IPS-11a (cell line): ENCODE results near the gene RGS3.
"Not testable (repeated sequence)": the region's sequence is repeated elsewhere in the genome, so short reads cannot be mapped to it uniquely, and the experiment has no call there.

Experiments
- H3K4me3 ChIP-seq: one replicate; pipeline ENCODE4 v1.5.1; 2013; ENCODE audit warnings: low read depth, low read length, control low read depth

Gene RGS3

GRCh38 chr9:113463418-113464285 is at the start of gene RGS3:
Gene RGS3, plus strand, starts transcription at chr9:113463727. Its CDS starts 76 bp downstream, at chr9:113463803.
- H3K4me3 ChIP-seq = peak within 1 kb of the TSS; percentile 46

- H3K4me3 ChIP-seq = no peak overlapping the region
These were observed 47.3 kb upstream of the RGS3 start for GRCh38 chr9:113416149-113416721.

GRCh38 chr9:113417370-113417769 is 46.2 kb upstream of the RGS3 start:
- no peak overlapping the region for H3K4me3 ChIP-seq

- no peak overlapping the region for H3K4me3 ChIP-seq
These were observed 41.8 kb upstream of the RGS3 start for GRCh38 chr9:113421726-113422125.

GRCh38 chr9:113425072-113425471 is 38.5 kb upstream of the RGS3 start:
- H3K4me3 ChIP-seq = no peak overlapping the region

GRCh38 chr9:113426701-113427100 is 36.8 kb upstream of the RGS3 start:
- no peak overlapping the region for H3K4me3 ChIP-seq

- no peak overlapping the region for H3K4me3 ChIP-seq
These were observed 35.9 kb upstream of the RGS3 start for GRCh38 chr9:113427629-113428028.

- no peak overlapping the region for H3K4me3 ChIP-seq
These were observed 35.4 kb upstream of the RGS3 start for GRCh38 chr9:113428062-113428615.

GRCh38 chr9:113431191-113431590 is 32.3 kb upstream of the RGS3 start:
- no peak overlapping the region for H3K4me3 ChIP-seq

GRCh38 chr9:113436728-113437515 is 26.6 kb upstream of the RGS3 start:
- no peak overlapping the region for H3K4me3 ChIP-seq

- H3K4me3 ChIP-seq = not testable (repeated sequence)
These were observed 25.8 kb upstream of the RGS3 start for GRCh38 chr9:113437716-113438115.

- H3K4me3 ChIP-seq = no peak overlapping the region
These were observed 18.8 kb upstream of the RGS3 start for GRCh38 chr9:113444736-113445135.

GRCh38 chr9:113446323-113446740 is 17.2 kb upstream of the RGS3 start:
- H3K4me3 ChIP-seq = no peak overlapping the region

GRCh38 chr9:113449376-113449775 is 14.2 kb upstream of the RGS3 start:
- H3K4me3 ChIP-seq = no peak overlapping the region

- no peak overlapping the region for H3K4me3 ChIP-seq
These were observed 11.4 kb upstream of the RGS3 start for GRCh38 chr9:113452113-113452605.

GRCh38 chr9:113454914-113455761 is 8.4 kb upstream of the RGS3 start:
- H3K4me3 ChIP-seq = no peak overlapping the region

GRCh38 chr9:113456235-113456634 is 7.3 kb upstream of the RGS3 start:
- no peak overlapping the region for H3K4me3 ChIP-seq

GRCh38 chr9:113461285-113461684 is 2.2 kb upstream of the RGS3 start:
- no peak overlapping the region for H3K4me3 ChIP-seq

- H3K4me3 ChIP-seq = no peak overlapping the region
These were observed 1.6 kb upstream of the RGS3 start for GRCh38 chr9:113461943-113462342.

GRCh38 chr9:113462781-113463286 is 693 bp upstream of the RGS3 start:
- H3K4me3 ChIP-seq = no peak overlapping the region
